ENCODE data around the gene CCIN. TPM values are rescaled to one million over a fixed set of nuclear protein-coding genes. Genes with fewer than 3 reads are reported as not detected.
"Not testable (repeated sequence)": the region's sequence is repeated elsewhere in the genome, so short reads cannot be mapped to it uniquely, and the experiment has no call there.

Gene CCIN
- total and polyA plus RNA-seq, 2 donors, result 0.38 to 1.1 TPM

DNA sequence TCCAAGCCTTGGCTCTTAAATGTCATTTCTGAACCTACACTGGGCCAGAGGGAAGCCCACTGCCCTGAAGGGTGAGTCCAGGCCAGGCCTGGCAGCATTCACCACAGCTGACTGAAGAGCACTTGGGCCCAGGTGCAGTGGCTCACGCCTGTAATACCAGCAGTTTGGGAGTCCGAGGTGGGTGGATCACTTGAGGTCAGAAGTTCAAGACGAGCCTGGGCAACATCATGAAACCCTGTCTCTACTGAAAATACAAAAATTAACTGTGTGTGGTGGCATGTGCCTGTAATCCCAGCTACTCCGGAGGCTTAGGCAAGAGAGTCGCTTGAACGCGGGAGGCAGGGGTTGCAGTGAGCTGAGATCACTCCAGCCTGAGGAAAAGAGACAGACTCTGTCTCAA is 5.1 kb downstream of the CCIN start:
- no peak overlapping the region for H3K27ac ChIP-seq (ENCODE audit: low read depth)
- H3K4me1 ChIP-seq (ENCODE audit: insufficient read depth), result no peaks in the 10 kb centered on the region
- WGBS, result 73% methylated on average over 7 of the region's 7 CpGs
- no peak for DNase-seq (ENCODE audit: extremely low spot score)
- no peak overlapping the region for H3K4me3 ChIP-seq (ENCODE audit: low read depth, low read length)
- no peaks in the 10 kb centered on the region for H3K36me3 ChIP-seq (ENCODE audit: insufficient read depth)

DNA sequence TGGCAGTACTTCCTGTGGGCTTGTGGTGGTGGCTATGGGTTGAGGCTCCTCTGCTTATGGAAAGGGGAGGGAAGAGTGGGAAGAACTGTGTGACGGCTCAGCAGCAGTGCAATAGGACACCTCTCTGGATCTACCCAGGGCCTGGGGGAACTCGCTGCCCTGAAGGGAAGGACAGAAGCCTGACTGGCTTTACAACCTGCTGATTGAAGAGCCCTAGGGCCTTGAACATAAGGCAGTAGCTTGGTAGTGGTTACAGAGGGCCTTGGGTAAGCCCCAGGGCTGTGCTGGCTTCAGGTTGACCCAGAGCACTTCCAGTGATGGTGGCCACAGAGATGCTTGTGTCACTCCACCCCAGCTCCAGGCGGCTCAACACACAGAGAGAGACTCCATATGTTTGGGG is 5.5 kb downstream of the CCIN start:
- Histone ChIP-seq H3K4me3 (ENCODE audit: low read depth, low read length) (no peak overlapping the region), H3K27ac (ENCODE audit: low read depth) (no peak overlapping the region), H3K36me3 (ENCODE audit: insufficient read depth) (no peaks in the 10 kb centered on the region), H3K4me1 (ENCODE audit: insufficient read depth) (no peaks in the 10 kb centered on the region)
- no peak for DNase-seq (ENCODE audit: extremely low spot score)
- WGBS, result 74% methylated on average over 3 of the region's 3 CpGs

DNA sequence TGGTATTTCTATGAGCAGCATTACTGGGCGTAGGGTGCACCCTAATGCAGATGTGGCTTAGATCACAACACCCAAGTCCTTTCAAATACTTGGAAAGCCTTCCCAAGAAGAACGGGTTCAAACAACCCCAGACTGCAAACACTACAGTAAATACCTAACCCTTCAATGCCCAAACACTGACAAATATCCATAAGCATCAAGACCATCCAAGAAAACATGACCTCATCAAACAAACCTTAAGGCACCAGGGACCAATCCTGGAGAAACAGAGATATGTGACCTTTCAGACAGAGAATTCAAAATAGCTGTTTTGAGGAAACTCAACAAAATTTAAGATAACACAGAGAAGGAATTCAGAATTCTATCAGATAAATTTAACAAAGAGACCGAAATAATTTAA is 6.0 kb downstream of the CCIN start:
- DNase-seq (ENCODE audit: extremely low spot score); H3K4me3 ChIP-seq (ENCODE audit: low read depth, low read length); H3K4me1 ChIP-seq (ENCODE audit: insufficient read depth); H3K36me3 ChIP-seq (ENCODE audit: insufficient read depth); H3K27ac ChIP-seq (ENCODE audit: low read depth): not testable (repeated sequence)
- 86% methylated on average over 3 of the region's 3 CpGs for WGBS

DNA sequence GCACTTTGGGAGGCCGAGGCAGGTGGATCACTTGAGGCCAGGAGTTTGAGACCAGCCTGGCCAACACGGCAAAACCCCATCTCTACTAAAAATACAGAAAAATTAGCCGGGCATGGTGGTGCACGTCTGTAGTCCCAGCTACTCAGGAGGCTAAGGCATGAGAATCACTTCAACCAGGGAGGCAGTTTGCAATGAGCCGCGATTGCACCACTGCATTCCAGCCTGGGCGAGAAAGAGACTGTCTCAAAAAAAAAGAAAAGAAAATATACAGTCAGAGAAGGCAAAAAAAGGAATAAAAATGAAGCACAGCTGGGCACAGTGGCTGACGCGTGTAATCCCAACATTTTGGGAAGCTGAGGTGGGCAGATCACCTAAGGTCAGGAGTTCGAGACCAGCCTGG is 7.3 kb downstream of the CCIN start:
- DNase-seq (ENCODE audit: extremely low spot score); H3K4me1 ChIP-seq (ENCODE audit: insufficient read depth); H3K27ac ChIP-seq (ENCODE audit: low read depth); H3K36me3 ChIP-seq (ENCODE audit: insufficient read depth); H3K4me3 ChIP-seq (ENCODE audit: low read depth, low read length): not testable (repeated sequence)
- WGBS, result 97% methylated on average over 10 of the region's 10 CpGs

DNA sequence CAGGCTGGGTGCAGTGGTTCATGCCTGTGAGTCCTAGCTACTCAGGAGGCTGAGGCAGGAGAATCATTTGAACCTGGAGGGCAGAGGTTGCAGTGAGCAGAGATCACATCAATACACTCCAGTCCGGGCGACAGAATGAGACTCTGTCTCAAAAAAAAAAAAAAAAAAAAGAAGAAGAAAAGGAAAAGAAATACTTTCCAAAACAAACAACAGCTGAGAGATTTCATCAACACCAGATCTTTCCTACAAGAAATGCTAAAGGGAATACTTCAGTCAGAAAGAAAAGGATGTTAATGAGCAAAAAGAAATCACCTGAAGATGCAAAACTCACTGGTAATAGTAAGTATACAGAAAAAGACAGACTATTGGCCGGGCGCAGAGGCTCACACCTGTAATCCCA is 8.4 kb downstream of the CCIN start:
- DNase-seq (ENCODE audit: extremely low spot score), result no peak
- H3K36me3 ChIP-seq (ENCODE audit: insufficient read depth), result no peaks in the 10 kb centered on the region
- H3K4me3 ChIP-seq (ENCODE audit: low read depth, low read length), result no peak overlapping the region
- H3K4me1 ChIP-seq (ENCODE audit: insufficient read depth), result no peaks in the 10 kb centered on the region
- 67% methylated on average over 4 of the region's 4 CpGs for WGBS
- H3K27ac ChIP-seq (ENCODE audit: low read depth), result no peak overlapping the region

DNA sequence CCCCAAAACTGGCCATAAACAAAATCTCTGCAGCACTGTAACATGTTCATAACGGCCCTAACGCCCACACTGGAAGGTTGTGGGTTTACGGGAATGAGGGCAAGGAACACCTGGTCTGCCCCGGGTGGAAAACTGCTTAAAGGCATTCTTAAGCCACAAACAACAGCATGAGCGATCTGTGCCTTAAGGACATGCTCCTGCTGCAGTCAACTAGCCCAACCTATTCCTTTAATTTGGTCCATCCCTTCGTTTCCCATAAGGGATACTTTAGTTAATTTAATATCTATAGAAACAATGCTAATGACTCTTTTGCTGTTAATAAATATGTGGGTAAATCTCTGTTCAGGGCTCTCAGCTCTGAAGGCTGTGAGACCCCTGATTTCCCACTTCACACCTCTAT is 11.1 kb downstream of the CCIN start:
- H3K27ac ChIP-seq (ENCODE audit: low read depth); H3K4me3 ChIP-seq (ENCODE audit: low read depth, low read length); H3K36me3 ChIP-seq (ENCODE audit: insufficient read depth); DNase-seq (ENCODE audit: extremely low spot score); H3K4me1 ChIP-seq (ENCODE audit: insufficient read depth): not testable (repeated sequence)
- 88% methylated on average over 6 of the region's 6 CpGs for WGBS

DNA sequence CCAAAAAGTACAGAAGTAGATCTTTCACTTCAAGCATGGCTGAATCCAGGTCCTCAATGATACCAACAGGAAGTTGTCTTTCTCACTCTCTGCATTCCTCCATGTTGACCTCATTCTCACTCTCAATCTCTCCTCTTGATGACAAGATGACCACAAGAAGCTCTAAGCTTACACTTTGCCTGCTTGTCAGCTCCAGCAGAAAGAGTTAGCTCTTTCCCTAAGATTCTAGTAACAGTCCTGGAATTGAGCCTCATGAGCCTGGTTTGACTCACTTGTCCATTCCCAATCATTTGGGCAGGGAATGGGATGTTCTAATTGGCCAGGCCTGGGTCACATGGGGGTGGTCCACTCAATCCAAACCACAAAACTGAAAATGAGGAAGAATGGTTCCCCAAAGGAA is 18.2 kb downstream of the CCIN start:
- peaks cover 2% of the 10 kb centered on the region for H3K4me1 ChIP-seq (ENCODE audit: insufficient read depth)
- no peaks in the 10 kb centered on the region for H3K36me3 ChIP-seq (ENCODE audit: insufficient read depth)
- DNase-seq (ENCODE audit: extremely low spot score), result no peak
- no peak overlapping the region for H3K27ac ChIP-seq (ENCODE audit: low read depth)
- H3K4me3 ChIP-seq (ENCODE audit: low read depth, low read length), result no peak overlapping the region

DNA sequence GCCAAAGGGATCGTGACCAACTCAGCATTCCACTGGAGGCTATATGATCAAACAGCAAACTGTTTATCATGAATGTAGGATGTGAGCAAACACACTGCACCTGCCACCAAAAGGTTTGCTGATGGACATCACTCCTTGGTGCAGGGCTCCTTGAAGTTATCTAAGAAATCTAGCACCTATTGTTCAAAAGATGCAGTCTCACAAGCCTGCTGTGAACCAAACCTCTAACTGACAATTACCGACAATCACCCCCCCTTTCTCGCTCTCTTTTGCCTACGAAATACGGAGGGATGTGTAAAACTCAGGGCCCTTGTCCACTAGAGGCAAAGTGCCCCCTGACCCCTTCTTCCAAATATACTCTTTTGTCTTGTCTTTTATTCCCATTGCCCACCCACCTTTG is 19.0 kb downstream of the CCIN start:
- Histone ChIP-seq H3K4me3 (ENCODE audit: low read depth, low read length) (no peak overlapping the region), H3K27ac (ENCODE audit: low read depth) (no peak overlapping the region), H3K4me1 (ENCODE audit: insufficient read depth) (peaks cover 2% of the 10 kb centered on the region), H3K36me3 (ENCODE audit: insufficient read depth) (no peaks in the 10 kb centered on the region)
- 87% methylated on average over 5 of the region's 5 CpGs for WGBS
- no peak for DNase-seq (ENCODE audit: extremely low spot score)

DNA sequence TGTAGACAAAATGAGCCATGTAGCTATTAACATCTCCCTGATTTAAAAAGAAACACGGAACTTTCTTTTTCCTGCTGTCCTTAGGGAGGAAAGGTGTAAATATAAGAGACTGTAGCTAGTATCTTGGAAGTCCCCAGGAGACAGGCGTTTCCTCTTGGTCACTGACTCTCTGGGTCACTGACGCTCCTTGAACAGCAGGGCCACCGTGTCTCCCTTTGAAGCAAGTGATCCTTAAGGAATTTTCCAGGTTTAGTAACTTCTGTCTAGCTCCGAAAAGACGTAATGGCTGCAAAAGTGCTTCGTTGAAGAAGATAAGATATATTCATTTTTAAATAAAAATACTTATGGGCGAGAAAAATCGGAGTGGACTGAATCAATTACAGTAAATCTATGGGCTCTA is 20.8 kb downstream of the CCIN start:
- H3K27ac ChIP-seq (ENCODE audit: low read depth), result no peak overlapping the region
- H3K4me3 ChIP-seq (ENCODE audit: low read depth, low read length), result peak overlapping the region; percentile 94
- 6% methylated on average over 9 of the region's 9 CpGs for WGBS
- no peaks in the 10 kb centered on the region for H3K36me3 ChIP-seq (ENCODE audit: insufficient read depth)
- peaks cover 2% of the 10 kb centered on the region for H3K4me1 ChIP-seq (ENCODE audit: insufficient read depth)
- no peak for DNase-seq (ENCODE audit: extremely low spot score)

DNA sequence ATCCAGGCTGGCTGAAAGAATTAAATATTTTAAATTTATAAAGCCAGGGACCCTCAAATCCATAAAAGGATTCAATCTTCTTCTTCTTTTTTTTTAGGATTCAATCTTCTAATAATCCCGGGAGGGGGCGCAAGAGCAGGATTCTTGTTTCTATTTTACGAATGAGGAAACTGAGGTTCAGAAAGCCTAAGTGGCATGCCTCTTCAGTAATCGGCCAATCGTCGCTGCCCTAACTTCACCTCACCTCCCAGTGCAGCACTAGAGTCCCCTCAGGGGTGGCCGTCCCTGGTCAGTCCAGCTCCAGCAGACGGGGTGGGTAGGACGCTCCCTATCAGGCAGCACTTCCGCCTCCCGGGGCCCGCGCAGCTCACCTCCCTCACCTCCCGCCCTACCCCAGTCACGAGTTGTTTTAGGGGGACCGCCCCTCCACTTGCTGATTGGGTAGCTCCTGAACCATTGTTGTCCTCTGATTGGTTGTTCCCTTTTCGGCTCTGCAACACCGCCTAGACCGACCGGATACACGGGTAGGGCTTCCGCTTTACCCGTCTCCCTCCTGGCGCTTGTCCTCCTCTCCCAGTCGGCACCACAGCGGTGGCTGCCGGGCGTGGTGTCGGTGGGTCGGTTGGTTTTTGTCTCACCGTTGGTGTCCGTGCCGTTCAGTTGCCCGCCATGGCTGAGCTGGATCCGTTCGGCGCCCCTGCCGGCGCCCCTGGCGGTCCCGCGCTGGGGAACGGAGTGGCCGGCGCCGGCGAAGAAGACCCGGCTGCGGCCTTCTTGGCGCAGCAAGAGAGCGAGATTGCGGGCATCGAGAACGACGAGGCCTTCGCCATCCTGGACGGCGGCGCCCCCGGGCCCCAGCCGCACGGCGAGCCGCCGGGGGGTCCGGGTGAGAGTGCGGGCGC is 21.5 kb downstream of the CCIN start, which contains the start of gene CLTA:
Gene CLTA, plus strand, starts transcription at position 534 of the 902 bp plus-strand sequence. Its CDS starts 136 bp downstream, at position 670.
- DNase-seq (ENCODE audit: extremely low spot score), result peak; percentile 98
- H3K4me1 ChIP-seq (ENCODE audit: insufficient read depth), result peaks cover 2% of the 10 kb centered on the region
- peak within 1 kb of the TSS; percentile 86 for H3K27ac ChIP-seq (ENCODE audit: low read depth)
- no peaks in the 10 kb centered on the region for H3K36me3 ChIP-seq (ENCODE audit: insufficient read depth)
- H3K4me3 ChIP-seq (ENCODE audit: low read depth, low read length), result peak within 1 kb of the TSS; percentile 94
- WGBS, result under 1% methylated on average over 68 of the region's 68 CpGs

DNA sequence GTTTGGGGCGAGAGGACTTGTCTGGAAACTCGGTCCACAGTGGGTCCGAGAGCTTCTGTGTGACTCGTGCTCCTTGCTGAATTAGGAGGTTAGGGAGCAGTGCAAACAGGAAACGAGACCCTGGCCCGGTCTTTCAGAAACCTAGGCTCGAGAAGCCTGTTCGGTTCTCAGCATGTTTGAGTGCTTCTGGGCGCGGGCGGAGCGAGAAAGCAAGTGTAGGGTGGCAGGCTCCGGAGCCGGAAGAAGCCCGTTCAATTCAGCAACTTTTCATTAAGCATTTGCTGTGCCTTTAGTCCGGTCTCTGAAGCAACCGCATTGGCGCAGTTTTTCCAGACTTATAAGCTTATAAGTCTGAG is 22.1 kb downstream of the CCIN start:
- Histone ChIP-seq H3K36me3 (ENCODE audit: insufficient read depth) (no peaks in the 10 kb centered on the region), H3K4me1 (ENCODE audit: insufficient read depth) (peaks cover 2% of the 10 kb centered on the region), H3K27ac (ENCODE audit: low read depth) (peak overlapping the region; percentile 68), H3K4me3 (ENCODE audit: low read depth, low read length) (peak overlapping the region; percentile 94)
- no peak for DNase-seq (ENCODE audit: extremely low spot score)
- WGBS, result under 1% methylated on average over 18 of the region's 18 CpGs

DNA sequence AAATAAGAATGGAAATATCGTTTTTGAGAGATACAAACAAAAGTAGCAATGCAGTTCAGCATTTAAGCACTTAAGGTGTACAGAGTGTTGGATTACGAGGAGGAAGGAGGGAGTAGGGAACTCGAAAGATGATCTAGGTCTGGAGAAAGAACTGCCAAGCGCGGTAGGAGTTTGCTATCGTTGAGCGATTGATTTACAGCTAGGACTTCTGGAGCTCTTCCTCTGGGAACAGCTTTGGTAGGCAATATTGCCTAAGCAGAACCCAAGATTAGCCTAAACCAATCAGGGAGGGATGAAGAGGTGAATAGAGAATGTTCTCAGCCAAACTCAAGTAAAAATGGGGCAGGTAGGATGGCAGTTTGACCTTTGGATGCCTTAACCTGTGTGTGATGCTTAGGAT is 22.5 kb downstream of the CCIN start:
- DNase-seq (ENCODE audit: extremely low spot score), result no peak
- Histone ChIP-seq H3K36me3 (ENCODE audit: insufficient read depth) (no peaks in the 10 kb centered on the region), H3K27ac (ENCODE audit: low read depth) (no peak overlapping the region), H3K4me1 (ENCODE audit: insufficient read depth) (peaks cover 2% of the 10 kb centered on the region), H3K4me3 (ENCODE audit: low read depth, low read length) (peak overlapping the region; percentile 94)
- WGBS, result under 1% methylated on average over 7 of the region's 7 CpGs

DNA sequence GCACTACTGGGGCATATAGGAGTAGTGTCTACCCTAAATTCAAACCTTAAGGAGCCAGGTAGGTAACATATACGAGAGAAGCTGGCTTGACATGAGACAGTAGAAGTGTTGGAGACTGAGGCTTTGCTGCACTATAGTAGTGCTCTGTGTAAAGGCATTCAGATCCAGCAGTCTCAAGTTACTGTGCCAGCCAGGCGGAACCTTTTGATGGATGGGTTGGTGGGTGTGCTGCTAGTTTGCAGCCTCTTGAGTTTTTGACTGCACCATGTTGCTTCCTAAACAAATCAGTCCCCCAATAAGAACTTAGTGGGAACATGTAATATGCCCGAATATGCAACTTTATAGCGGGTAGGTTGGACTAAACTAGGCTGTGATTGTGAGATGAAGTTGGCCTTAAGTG is 23.0 kb downstream of the CCIN start:
- no peaks in the 10 kb centered on the region for H3K36me3 ChIP-seq (ENCODE audit: insufficient read depth)
- H3K27ac ChIP-seq (ENCODE audit: low read depth), result no peak overlapping the region
- no peak for DNase-seq (ENCODE audit: extremely low spot score)
- 68% methylated on average over 4 of the region's 4 CpGs for WGBS
- peak overlapping the region; percentile 94 for H3K4me3 ChIP-seq (ENCODE audit: low read depth, low read length)
- peaks cover 2% of the 10 kb centered on the region for H3K4me1 ChIP-seq (ENCODE audit: insufficient read depth)

DNA sequence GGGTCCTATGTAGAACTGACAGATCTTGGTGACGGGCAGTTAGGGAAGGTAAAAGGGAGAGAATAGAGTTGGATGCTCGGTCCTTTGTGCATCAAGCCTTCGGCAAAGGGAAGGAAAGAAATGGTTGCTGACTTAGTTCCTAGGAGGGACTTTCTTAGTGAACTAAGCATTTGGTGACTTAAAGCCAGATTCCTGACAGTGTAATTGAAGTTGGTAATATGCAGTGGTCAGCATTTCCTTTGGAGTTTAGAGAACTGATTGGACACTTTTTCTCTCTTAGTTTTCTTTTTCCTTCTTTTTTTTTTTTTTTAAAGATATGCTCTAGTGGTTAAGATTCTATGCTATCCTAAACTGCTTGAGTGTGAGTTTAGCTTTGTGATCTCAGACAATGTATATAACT is 23.8 kb downstream of the CCIN start:
- Histone ChIP-seq H3K4me3 (ENCODE audit: low read depth, low read length) (no peak overlapping the region), H3K36me3 (ENCODE audit: insufficient read depth) (no peaks in the 10 kb centered on the region), H3K4me1 (ENCODE audit: insufficient read depth) (peaks cover 2% of the 10 kb centered on the region), H3K27ac (ENCODE audit: low read depth) (no peak overlapping the region)
- WGBS, result 74% methylated on average over 3 of the region's 3 CpGs
- DNase-seq (ENCODE audit: extremely low spot score), result no peak

All from urinary bladder (tissue), 4 donors.